Ureter (tissue), 1 donor: Measurements from ENCODE around the gene PRKG1. TPM values are rescaled to one million over a fixed set of nuclear protein-coding genes. Genes with fewer than 3 reads are reported as not detected.
"Not testable (repeated sequence)": the region's sequence is repeated elsewhere in the genome, so short reads cannot be mapped to it uniquely, and the experiment has no call there.

Experiments used
- DNase-seq: peaks from one replicate; pipeline ENCODE4 v3.0.0-alpha.2; 2020; ENCODE audit warnings: low spot score
- total RNA-seq: library from RNA; stranded (reverse); gene quantifications from one replicate; pipeline ENCODE4 v1.2.4, GENCODE V29; 2023
- donor health status: DM: yes; HTN: yes; CAD: no.

PRKG1 gene
- total RNA-seq, 1 donor from 2014 or later: 25.4 TPM

DNA sequence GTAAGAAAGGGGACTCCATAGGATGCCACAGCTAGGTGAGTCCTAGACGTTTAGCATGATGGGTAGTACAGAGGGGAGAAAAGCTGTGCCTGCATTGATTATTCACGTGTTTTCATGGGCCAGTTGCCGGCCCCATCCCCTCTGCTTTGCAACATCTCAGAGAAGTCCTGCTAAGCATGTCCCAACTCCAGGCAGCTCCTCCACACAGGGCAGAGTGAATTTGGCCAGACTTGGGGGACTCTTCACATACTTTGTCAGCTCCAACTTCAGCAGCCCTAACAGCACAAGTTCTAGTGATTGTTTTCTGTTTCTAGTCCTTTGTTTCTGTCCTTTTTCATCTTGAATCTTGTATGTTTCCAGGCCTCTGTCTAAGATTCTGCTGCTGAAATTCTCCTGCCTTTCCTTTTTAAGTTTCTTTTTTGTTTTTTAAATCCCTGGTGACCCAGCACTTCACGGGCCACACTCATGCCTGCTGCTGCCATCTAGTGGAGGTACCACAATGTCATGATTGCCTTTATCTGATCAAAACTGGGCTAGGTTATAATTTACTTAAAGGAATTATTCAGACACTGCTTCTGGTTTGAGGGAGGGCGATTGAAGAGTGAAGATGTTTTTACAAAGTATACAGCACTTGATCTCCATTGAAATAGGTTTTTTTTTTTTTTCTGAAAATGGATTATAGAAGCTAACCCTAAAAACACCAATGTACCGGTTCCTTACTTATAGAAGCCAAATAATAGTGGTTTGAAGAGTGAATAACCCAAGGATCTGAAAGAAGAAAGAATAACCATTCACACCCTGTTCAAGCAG lies 348.2 kb downstream of the PRKG1 start:
- peak; percentile 63 for DNase-seq

DNA sequence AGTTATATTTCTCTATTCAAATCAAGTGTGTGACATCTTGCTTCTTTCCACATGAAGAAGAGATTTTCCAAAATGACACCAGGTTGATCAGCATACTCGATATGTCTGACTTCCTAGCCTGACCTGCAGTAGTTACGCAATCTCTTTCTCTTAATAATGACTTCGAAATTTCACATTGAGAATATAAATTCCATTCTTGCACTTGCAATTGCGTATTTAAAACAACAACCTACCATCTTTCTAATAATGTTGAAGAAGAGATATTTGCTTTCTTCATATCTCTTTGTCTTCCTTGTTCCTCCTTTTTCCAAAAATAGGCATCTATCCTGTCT lies 348.8 kb downstream of the PRKG1 start:
- DNase-seq: no peak

DNA sequence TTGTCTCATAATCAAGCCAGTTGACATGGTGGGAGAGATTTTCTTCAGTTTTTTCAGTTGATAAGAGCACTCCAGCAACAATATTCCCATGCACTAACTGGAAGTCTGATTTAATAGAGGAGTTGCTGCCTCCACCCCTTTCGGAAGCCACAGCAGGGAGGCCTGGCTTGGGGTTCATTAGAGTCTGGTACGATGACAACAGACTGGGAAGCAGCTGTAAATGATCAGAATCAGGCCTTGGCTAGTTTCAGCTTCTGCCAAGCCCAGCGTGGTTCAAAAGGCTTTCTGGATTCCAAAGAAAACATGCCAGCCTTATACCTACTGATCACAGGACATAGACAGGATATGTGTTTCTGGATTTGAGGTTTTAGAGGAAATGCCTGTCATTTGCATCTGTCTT lies 351.1 kb downstream of the PRKG1 start:
- DNase-seq: no peak

- no peak for DNase-seq
These were observed 353.5 kb downstream of the PRKG1 start for GRCh38 chr10:51427758-51428157.

GRCh38 chr10:51430506-51430905 lies 356.2 kb downstream of the PRKG1 start:
- no peak for DNase-seq

GRCh38 chr10:51433949-51434475 lies 359.7 kb downstream of the PRKG1 start:
- no peak for DNase-seq

- no peak for DNase-seq
These were observed 362.5 kb downstream of the PRKG1 start for GRCh38 chr10:51436805-51437204.

GRCh38 chr10:51439645-51440044 lies 365.4 kb downstream of the PRKG1 start:
- no peak for DNase-seq

- DNase-seq: no peak
These were observed 371.3 kb downstream of the PRKG1 start for GRCh38 chr10:51445588-51445987.

DNA sequence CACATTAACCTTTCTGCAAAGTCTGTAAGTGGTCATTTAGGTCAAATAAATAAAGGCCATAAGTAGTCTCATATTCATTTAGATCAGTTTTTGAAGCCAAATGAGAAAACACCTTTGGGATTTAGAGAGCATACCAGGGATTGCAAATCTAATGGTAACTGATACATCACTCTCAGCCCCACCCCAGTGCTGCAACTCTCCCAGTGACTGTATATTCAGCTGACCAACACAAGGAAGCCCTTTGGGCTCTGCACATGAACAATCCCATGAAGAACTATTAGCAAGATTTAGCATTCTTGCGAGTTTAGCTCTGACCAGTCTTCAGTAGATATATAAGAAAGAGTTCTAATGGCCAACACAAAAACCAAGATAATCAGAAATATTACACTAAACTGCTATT lies 372.8 kb downstream of the PRKG1 start:
- DNase-seq: no peak

DNA sequence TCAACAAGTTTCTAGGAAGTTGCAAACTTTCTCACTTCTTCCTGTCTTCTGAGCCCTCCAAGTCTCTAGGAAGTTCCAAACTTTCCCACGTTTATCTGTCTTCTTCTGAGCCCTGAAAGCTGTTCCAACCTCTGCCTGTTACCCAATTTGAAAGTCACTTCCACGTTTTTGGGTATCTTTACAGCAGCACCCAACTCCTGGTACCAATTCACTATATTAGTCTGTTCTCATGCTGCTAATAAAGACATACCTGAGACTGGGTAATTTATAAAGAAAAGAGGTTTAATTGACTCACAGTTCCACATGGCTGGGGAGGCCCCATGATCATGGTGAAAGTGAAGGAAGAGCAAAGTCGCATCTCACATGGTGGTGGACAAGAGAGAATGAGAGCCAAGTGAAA lies 381.5 kb downstream of the PRKG1 start:
- DNase-seq: not testable (repeated sequence)

DNA sequence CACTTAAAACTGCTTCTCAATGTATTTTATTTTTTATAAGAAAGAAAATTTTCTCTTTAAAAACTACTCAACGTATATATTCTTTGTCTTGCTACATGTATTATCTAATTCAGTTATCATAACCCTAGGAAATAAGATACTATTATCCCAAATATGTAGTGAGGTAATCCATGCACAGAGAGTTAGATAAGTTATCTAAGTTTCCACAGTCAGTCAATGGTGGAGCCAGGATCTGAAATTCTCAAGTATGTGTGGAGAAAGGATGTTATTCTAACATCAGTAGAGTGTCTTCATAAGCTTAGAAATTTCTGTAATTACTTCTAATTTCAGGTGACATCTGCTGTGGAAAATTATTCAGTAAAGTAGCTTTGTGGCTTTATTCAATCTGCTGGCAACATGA lies 385.2 kb downstream of the PRKG1 start:
- DNase-seq: no peak

- DNase-seq: no peak
These were observed 387.9 kb downstream of the PRKG1 start for GRCh38 chr10:51462076-51462779.

- DNase-seq: no peak
These were observed 394.1 kb downstream of the PRKG1 start for GRCh38 chr10:51468424-51468823.

- DNase-seq: no peak
These were observed 395.4 kb downstream of the PRKG1 start for GRCh38 chr10:51469686-51470085.

GRCh38 chr10:51471271-51471670 lies 397.0 kb downstream of the PRKG1 start:
- no peak for DNase-seq

- no peak for DNase-seq
These were observed 397.9 kb downstream of the PRKG1 start for GRCh38 chr10:51472154-51472553.

GRCh38 chr10:51479711-51480110 lies 405.4 kb downstream of the PRKG1 start:
- no peak for DNase-seq

DNA sequence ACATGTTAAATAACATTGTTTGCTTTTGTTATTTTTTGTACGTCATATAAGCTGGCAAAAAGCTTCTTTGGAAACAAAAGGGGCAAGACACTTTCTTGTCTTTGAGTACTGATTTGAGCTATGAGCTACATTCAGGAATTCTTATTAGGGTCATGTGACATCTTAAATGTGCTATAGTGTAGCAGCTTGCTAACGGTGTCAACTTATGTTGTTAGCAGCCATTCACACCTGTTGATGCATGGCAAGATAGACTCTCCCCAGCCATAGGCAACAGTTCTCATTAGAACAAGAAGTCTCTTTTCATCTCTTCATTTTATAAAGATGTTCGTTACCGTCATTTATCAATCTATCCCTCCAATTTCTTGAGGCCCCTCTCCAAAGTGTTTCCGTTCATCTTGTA lies 411.4 kb downstream of the PRKG1 start:
- DNase-seq: no peak

GRCh38 chr10:51487576-51487975 lies 413.3 kb downstream of the PRKG1 start:
- no peak for DNase-seq

DNA sequence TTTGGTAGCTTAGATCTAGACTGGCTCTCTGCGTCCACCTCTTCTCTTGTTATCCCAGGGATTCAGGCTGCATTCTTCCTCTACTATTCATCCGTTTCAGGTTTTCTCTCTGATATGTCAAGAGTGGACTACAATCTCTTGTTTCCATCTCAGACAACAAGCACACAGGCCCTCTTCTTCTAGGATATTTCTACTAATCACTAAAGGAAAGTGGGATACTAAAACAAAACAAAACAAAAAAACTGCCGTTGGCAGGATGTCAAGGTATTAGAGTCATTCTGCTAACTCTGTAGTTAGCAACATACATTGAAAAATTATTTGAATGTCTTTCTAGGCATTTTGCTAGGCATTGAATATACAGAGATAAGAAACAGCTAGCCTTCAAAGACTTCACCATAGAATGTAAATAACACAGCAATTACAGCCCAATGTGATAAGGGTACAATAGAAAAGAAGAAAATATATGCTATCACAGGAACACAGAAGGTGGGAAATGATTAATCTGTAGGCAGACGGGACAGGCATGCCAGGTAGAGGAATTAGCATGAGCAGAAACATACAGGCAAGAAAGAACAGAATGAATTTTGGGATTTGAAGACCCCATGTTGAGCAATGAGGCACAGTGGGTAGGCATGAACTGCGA lies 414.6 kb downstream of the PRKG1 start:
- no peak for DNase-seq

- no peak for DNase-seq
These were observed 424.1 kb downstream of the PRKG1 start for GRCh38 chr10:51498424-51498823.

DNA sequence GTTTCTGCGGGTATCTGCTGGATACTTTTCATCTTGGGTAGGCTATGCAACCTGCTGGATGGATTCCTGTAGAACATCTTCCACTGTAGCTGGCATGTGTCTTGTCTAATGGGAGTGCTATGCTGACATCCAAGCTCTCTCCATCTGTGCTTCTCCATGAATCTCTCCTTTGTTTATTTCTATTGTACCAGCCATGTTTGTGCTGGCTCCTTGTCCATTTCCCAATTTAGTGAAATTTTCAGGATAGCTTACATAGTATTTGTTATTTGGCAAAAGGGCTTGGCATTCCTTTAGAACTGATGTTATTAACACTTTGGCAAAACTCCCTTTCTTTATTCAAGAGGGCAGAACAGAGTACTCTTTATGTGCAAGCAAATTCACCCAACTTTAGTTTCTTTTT lies 427.1 kb downstream of the PRKG1 start:
- no peak for DNase-seq
